Measurements from ENCODE around the gene EYS. TPM values are rescaled to one million over a fixed set of nuclear protein-coding genes. Genes with fewer than 3 reads are reported as not detected.

Gene EYS
- total RNA-seq, 2 experiments from 2014 or later: not detected

- Histone ChIP-seq H3K4me1 (ENCODE audit: insufficient read depth, low read length) (no peaks in the 10 kb centered on the region), H3K9me3 (ENCODE audit: control insufficient read depth in 1 of 2, insufficient read depth in 1 of 2, low read length in 2 of 2) (no peaks in the 10 kb centered on the region), H3K27me3 (ENCODE audit: control insufficient read depth in 1 of 2, insufficient read depth in 2 of 2, low read length in 2 of 2) (no peaks in the 10 kb centered on the region), H3K4me3 (ENCODE audit: low read length) (no peak overlapping the region), H3K36me3 (ENCODE audit: insufficient read depth, low read length) (no peaks in the 10 kb centered on the region), H3K27ac (ENCODE audit: low read depth in 1 of 2, low read length in 2 of 2) (no peak overlapping the region)
- DNase-seq (no peak), ATAC-seq (ENCODE audit: poor library complexity) (no peak)
- Mint-ChIP-seq H3K4me3 (no peak overlapping the region), H3K27ac (no peak overlapping the region), H3K9me3 (peaks cover 12% of the 10 kb centered on the region), H3K4me1 (ENCODE audit: low read depth) (no peaks in the 10 kb centered on the region), H3K27me3 (no peaks in the 10 kb centered on the region), H3K36me3 (ENCODE audit: low read depth) (no peaks in the 10 kb centered on the region)
- ChIA-PET CTCF (no interaction called here), POLR2A (no interaction called here)
- intact Hi-C loops (cut with DNase I, micrococcal nuclease): no loop called here
- no peak for TF ChIP-seq CTCF (IDR thresholded peaks at IDR 0.05)
These were observed 1115.9 kb downstream of the EYS start for GRCh38 chr6:64590965-64591675.

GRCh38 chr6:64589961-64590360 lies 1117.1 kb downstream of the EYS start:
- POLR2A ChIA-PET: no interaction called here
- H3K4me3 Mint-ChIP-seq: no peak overlapping the region
- no peak overlapping the region for H3K27ac Mint-ChIP-seq
- H3K9me3 Mint-ChIP-seq: peaks cover 12% of the 10 kb centered on the region
- H3K9me3 ChIP-seq (ENCODE audit: control insufficient read depth in 1 of 2, insufficient read depth in 1 of 2, low read length in 2 of 2): no peaks in the 10 kb centered on the region
- ATAC-seq (ENCODE audit: poor library complexity) (no peak), DNase-seq (no peak)
- CTCF ChIA-PET: no interaction called here
- H3K27me3 Mint-ChIP-seq: no peaks in the 10 kb centered on the region
- intact Hi-C loops (cut with DNase I, micrococcal nuclease): no loop called here
- H3K4me1 Mint-ChIP-seq (ENCODE audit: low read depth): no peaks in the 10 kb centered on the region
- no peak overlapping the region for H3K27ac ChIP-seq (ENCODE audit: low read depth in 1 of 2, low read length in 2 of 2)
- H3K27me3 ChIP-seq (ENCODE audit: control insufficient read depth in 1 of 2, insufficient read depth in 2 of 2, low read length in 2 of 2): no peaks in the 10 kb centered on the region
- no peak for TF ChIP-seq CTCF (IDR thresholded peaks at IDR 0.05)
- H3K4me3 ChIP-seq (ENCODE audit: low read length): no peak overlapping the region
- H3K4me1 ChIP-seq (ENCODE audit: insufficient read depth, low read length): no peaks in the 10 kb centered on the region
- H3K36me3 ChIP-seq (ENCODE audit: insufficient read depth, low read length): no peaks in the 10 kb centered on the region
- no peaks in the 10 kb centered on the region for H3K36me3 Mint-ChIP-seq (ENCODE audit: low read depth)

- H3K27ac ChIP-seq (ENCODE audit: low read depth in 1 of 2, low read length in 2 of 2): no peak overlapping the region
- intact Hi-C loops (cut with DNase I, micrococcal nuclease): no loop called here
- POLR2A ChIA-PET: no interaction called here
- no peaks in the 10 kb centered on the region for H3K36me3 ChIP-seq (ENCODE audit: insufficient read depth, low read length)
- no peak for TF ChIP-seq CTCF (IDR thresholded peaks at IDR 0.05)
- H3K9me3 ChIP-seq (ENCODE audit: control insufficient read depth in 1 of 2, insufficient read depth in 1 of 2, low read length in 2 of 2): no peaks in the 10 kb centered on the region
- H3K4me3 ChIP-seq (ENCODE audit: low read length): no peak overlapping the region
- no peak overlapping the region for H3K4me3 Mint-ChIP-seq
- H3K9me3 Mint-ChIP-seq: peaks cover 6% of the 10 kb centered on the region
- no peak overlapping the region for H3K27ac Mint-ChIP-seq
- H3K4me1 Mint-ChIP-seq (ENCODE audit: low read depth): no peaks in the 10 kb centered on the region
- H3K27me3 Mint-ChIP-seq: no peaks in the 10 kb centered on the region
- H3K27me3 ChIP-seq (ENCODE audit: control insufficient read depth in 1 of 2, insufficient read depth in 2 of 2, low read length in 2 of 2): no peaks in the 10 kb centered on the region
- no peak for DNase-seq
- H3K4me1 ChIP-seq (ENCODE audit: insufficient read depth, low read length): no peaks in the 10 kb centered on the region
- no peaks in the 10 kb centered on the region for H3K36me3 Mint-ChIP-seq (ENCODE audit: low read depth)
- ATAC-seq (ENCODE audit: poor library complexity): no peak
- CTCF ChIA-PET: no interaction called here
These were observed 1126.7 kb downstream of the EYS start for GRCh38 chr6:64580346-64580745.
